Endothelial cell of umbilical vein (primary cell): Measurements from ENCODE around the gene SCP2. TPM values are rescaled to one million over a fixed set of nuclear protein-coding genes. Genes with fewer than 3 reads are reported as not detected.

Experiments
- BruUV-seq: library from RNA; stranded (reverse); fragments of 400-500 nt; replicated peaks from 2 replicates; lab custom pipeline; 2021; lab: Mats Ljungman, UMichigan
- CTCF ChIA-PET: fragments of 300-600, 350-600 bp; sonication (Branson Sonifier 250); formaldehyde crosslinking; loops from one replicate; lab custom pipeline; 2021; ENCODE audit warnings: antibody characterized with exemption, inconsistent platforms; lab: Charles Lee
- POLR2A ChIA-PET: fragments of 300-600, 350-600 bp; sonication (Branson Sonifier 250); formaldehyde crosslinking; loops from one replicate; lab custom pipeline; 2021; ENCODE audit warnings: antibody characterized with exemption, inconsistent platforms; lab: Charles Lee
- DNase-seq: peaks from one replicate; pipeline ENCODE4 v3.0.0-alpha.2; 2011; ENCODE audit warnings: low read depth, low spot score
- FAIRE-seq: peaks from 2 replicates; lab custom pipeline; 2011; peaks lifted over from hg19 to GRCh38; lab: Jason Lieb, UNC
- H2AFZ ChIP-seq: 2 replicates; pipeline ENCODE4 v1.6.0; 2012; ENCODE audit warnings: low read depth, low read length, control low read depth, inconsistent platforms
- H3K27ac ChIP-seq: 2 replicates; pipeline ENCODE4 v1.5.1; 2011; ENCODE audit warnings: low read depth, mild to moderate bottlenecking, control low read depth, low read length, moderate library complexity; ENCODE audit not compliant: insufficient read depth
- H3K27me3 ChIP-seq, 2 experiments: 2 replicates each; pipeline versions ENCODE4 v1.6.0 to v1.6.1; 2011; ENCODE audit warnings: low read length in 2 of 2, mixed read lengths in 1 of 2; ENCODE audit not compliant: control insufficient read depth in 2 of 2, insufficient read depth in 2 of 2
- H3K36me3 ChIP-seq, 2 experiments: 2 replicates in 1 of 2; 3 replicates in 1 of 2; pipeline ENCODE4 v1.5.1; 2011; ENCODE audit warnings: low read length in 2 of 2, mild to moderate bottlenecking in 1 of 2, moderate library complexity in 1 of 2; ENCODE audit not compliant: control insufficient read depth in 2 of 2, insufficient read depth in 2 of 2; ENCODE audit errors: extremely low read depth in 1 of 2
- H3K4me1 ChIP-seq: 3 replicates; pipeline ENCODE4 v1.5.1; 2011; ENCODE audit warnings: mild to moderate bottlenecking, low read length; ENCODE audit not compliant: control insufficient read depth, insufficient read depth; ENCODE audit errors: extremely low read depth
- H3K4me2 ChIP-seq: 2 replicates; pipeline ENCODE4 v1.6.1; 2011; ENCODE audit warnings: low read length, control low read depth, mixed read lengths; ENCODE audit not compliant: insufficient read depth
- H3K4me3 ChIP-seq, 3 experiments: fragments of 200-600 bp in 1 of 3; sonication (generic), shearing (Covaris generic) in 1 of 3; replicated peaks in 1 of 3; 2 replicates each; pipeline ENCODE4 v1.5.1; 2011 to 2016; ENCODE audit warnings: control low read depth in 3 of 3, low read length in 3 of 3, mild to moderate bottlenecking in 2 of 3, inconsistent platforms in 1 of 3, low read depth in 1 of 3, moderate library complexity in 1 of 3; ENCODE audit not compliant: insufficient read depth in 1 of 3
- H3K79me2 ChIP-seq: 2 replicates; pipeline ENCODE4 v1.6.0; 2012; ENCODE audit warnings: low read length, inconsistent platforms; ENCODE audit not compliant: control insufficient read depth, insufficient read depth
- H3K9ac ChIP-seq: replicated peaks from 2 replicates; pipeline ENCODE3; 2011; ENCODE audit warnings: low read length, control low read depth; ENCODE audit not compliant: insufficient read depth; ENCODE audit errors: extremely low read depth
- H3K9me1 ChIP-seq: replicated peaks from 3 replicates; pipeline ENCODE4 v1.6.0; 2011; ENCODE audit warnings: mild to moderate bottlenecking, low read length; ENCODE audit not compliant: control insufficient read depth, insufficient read depth; ENCODE audit errors: extremely low read depth
- H3K9me3 ChIP-seq: replicated peaks from 2 replicates; pipeline ENCODE4 v1.5.1; 2012; ENCODE audit warnings: low read length, inconsistent platforms; ENCODE audit not compliant: control insufficient read depth, insufficient read depth
- H4K20me1 ChIP-seq: replicated peaks from 2 replicates; pipeline ENCODE3; 2011; ENCODE audit warnings: mild to moderate bottlenecking, low read length; ENCODE audit not compliant: control insufficient read depth, insufficient read depth; ENCODE audit errors: extremely low read depth
- EZH2 ChIP-seq: IDR thresholded peaks from 2 replicates; pipeline ENCODE4 v1.6.1; 2012; ENCODE audit warnings: borderline replicate concordance, low read depth, mild to moderate bottlenecking, moderate library complexity, low read length, inconsistent platforms; ENCODE audit not compliant: severe bottlenecking
- FOS ChIP-seq: IDR thresholded peaks from 2 replicates; pipeline ENCODE4 v1.6.1; 2011; ENCODE audit warnings: mild to moderate bottlenecking, low read length, moderate library complexity, borderline replicate concordance; ENCODE audit not compliant: insufficient read depth
- GATA2 ChIP-seq: IDR thresholded peaks from 2 replicates; pipeline ENCODE4 v1.7.0; 2011; ENCODE audit warnings: low read depth, mild to moderate bottlenecking, moderate library complexity, mixed read lengths, low read length; ENCODE audit not compliant: insufficient read length, insufficient read depth
- JUN ChIP-seq: IDR thresholded peaks from 2 replicates; pipeline ENCODE4 v1.6.1; 2011; ENCODE audit warnings: borderline replicate concordance, low read depth; ENCODE audit not compliant: insufficient read length, insufficient read depth
- MYC ChIP-seq: IDR thresholded peaks from one replicate; pipeline ENCODE4 v1.6.1; 2011; ENCODE audit warnings: mild to moderate bottlenecking, low read depth, low read length
- POLR2A ChIP-seq: IDR thresholded peaks from 2 replicates; pipeline ENCODE4 v1.6.1; 2012; ENCODE audit warnings: low read depth, mild to moderate bottlenecking, control low read depth, low read length
- POLR2AphosphoS5 ChIP-seq: IDR thresholded peaks from 2 replicates; pipeline ENCODE4 v1.6.1; 2012; ENCODE audit warnings: low read depth, mild to moderate bottlenecking, control low read depth, low read length, moderate library complexity; ENCODE audit not compliant: insufficient read depth
- dilution Hi-C: fragments of 300-500 bp; cut with MboI; formaldehyde crosslinking; loops from one replicate; pipeline ENCODE4 v1.15.0; 2019; ENCODE audit warnings: low sequenced_read_pairs; ENCODE audit not compliant: extremely low pct_ligation_motif_present
- intact Hi-C: fragments of 100-400 bp; cut with micrococcal nuclease; formaldehyde crosslinking; loops from one replicate; pipeline ENCODE4 v1.10.0; 2022
- polyA plus RNA-seq, 4 experiments: library from polyadenylated mRNA; depleted of rRNA in 3 of 4; stranded (reverse) in 3 of 4; unstranded in 1 of 4; fragments of >200 nt; gene quantifications; 2 replicates each; pipeline versions ENCODE4 v1.2.1 to v1.2.3, GENCODE V29; 2011 to 2012; ENCODE audit warnings: missing spikeins in 1 of 4
- total RNA-seq: library from RNA; stranded (reverse); gene quantifications from 2 replicates; pipeline ENCODE4 v1.2.3, GENCODE V29; 2021
- TF ChIP-seq, protein P1 (sequence below): IDR thresholded peaks from 2 replicates; pipeline ENCODE4 v1.6.1; 2011; ENCODE audit not compliant: insufficient read depth, insufficient read length
- TF ChIP-seq, protein P2 (sequence below), 2 donors: IDR thresholded peaks; 1 replicate in 1 of 2; 2 replicates in 1 of 2; pipeline ENCODE4 v1.5.1; 2011; ENCODE audit warnings: low read length in 2 of 2, mild to moderate bottlenecking in 2 of 2, moderate library complexity in 2 of 2, control low read depth in 1 of 2, inconsistent platforms in 1 of 2, low read depth in 1 of 2; ENCODE audit not compliant: insufficient read depth in 1 of 2; ENCODE audit errors: extremely low read depth in 1 of 2

Gene SCP2
- total and polyA plus RNA-seq, 2 donors (not counting 3 experiments of a cell fraction or from before 2014, with no cell fraction given): 42.4 to 92.7 TPM

DNA sequence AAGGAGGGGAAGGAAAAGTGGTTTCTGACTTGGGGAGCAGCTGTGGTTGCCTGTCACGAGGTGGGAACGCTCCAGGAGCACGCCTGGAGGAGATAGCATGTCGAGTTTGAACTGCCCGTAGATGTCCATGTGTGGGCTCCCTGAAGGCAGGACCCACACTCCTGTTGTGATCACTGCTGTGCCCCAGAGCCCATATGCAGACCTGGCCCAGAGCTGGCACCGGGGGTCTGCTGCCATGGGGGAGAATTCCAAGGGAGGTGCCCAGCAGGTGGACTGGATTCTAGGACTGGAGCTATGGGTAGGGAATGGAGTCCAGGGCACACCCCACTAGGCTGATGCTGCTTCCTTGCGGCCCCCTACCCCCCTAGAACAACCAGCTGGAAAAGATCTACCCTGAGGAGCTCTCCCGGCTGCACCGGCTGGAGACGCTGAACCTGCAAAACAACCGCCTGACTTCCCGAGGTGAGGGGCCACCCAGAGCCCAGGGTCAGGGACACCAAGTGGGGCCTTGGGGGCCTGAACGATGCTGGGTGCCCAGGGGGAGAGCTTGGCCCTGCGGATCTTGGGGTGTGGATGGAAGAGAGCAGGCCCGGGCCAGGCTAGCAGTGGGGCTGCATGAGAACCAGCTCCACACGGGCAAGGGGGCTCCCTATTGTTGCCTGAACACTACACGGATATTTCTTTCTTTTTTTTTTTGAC, 144.2 kb downstream of the SCP2 start:
- ChIA-PET POLR2A (interaction anchor here (0.6 kb wide), 1 partner anchor 345 kb away, joined by 3 read pairs; no protein-coding TSS in a partner anchor), CTCF (interaction anchor here (1.1 to 1.5 kb wide), 3 partner anchors 16 to 111 kb away, joined by 3 to 4 read pairs (median 4); no protein-coding TSS in a partner anchor)
- intact Hi-C loops: no loop called here
- Histone ChIP-seq H2AFZ (no peak overlapping the region), H3K9me3 (no peaks in the 10 kb centered on the region), H3K9me1 (no peaks in the 10 kb centered on the region), H3K36me3 (no peaks in the 10 kb centered on the region), H3K4me2 (no peak overlapping the region), H4K20me1 (no peaks in the 10 kb centered on the region), H3K79me2 (no peaks in the 10 kb centered on the region), H3K4me3 (no peak overlapping the region), H3K27ac (no peak overlapping the region), H3K4me1 (no peaks in the 10 kb centered on the region), H3K27me3 (no peaks in the 10 kb centered on the region), H3K9ac (no peak overlapping the region)
- BruUV-seq: no TSS peak
- dilution Hi-C loops: no loop called here
- TF ChIP-seq, protein P1, sequence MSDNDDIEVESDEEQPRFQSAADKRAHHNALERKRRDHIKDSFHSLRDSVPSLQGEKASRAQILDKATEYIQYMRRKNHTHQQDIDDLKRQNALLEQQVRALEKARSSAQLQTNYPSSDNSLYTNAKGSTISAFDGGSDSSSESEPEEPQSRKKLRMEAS: no peak
- TF ChIP-seq MYC: no peak
- TF ChIP-seq FOS: no peak
- TF ChIP-seq POLR2A: no peak
- no peak for TF ChIP-seq JUN
- TF ChIP-seq POLR2AphosphoS5: no peak
- no peak for TF ChIP-seq EZH2
- TF ChIP-seq GATA2: no peak
- TF ChIP-seq, protein P2, sequence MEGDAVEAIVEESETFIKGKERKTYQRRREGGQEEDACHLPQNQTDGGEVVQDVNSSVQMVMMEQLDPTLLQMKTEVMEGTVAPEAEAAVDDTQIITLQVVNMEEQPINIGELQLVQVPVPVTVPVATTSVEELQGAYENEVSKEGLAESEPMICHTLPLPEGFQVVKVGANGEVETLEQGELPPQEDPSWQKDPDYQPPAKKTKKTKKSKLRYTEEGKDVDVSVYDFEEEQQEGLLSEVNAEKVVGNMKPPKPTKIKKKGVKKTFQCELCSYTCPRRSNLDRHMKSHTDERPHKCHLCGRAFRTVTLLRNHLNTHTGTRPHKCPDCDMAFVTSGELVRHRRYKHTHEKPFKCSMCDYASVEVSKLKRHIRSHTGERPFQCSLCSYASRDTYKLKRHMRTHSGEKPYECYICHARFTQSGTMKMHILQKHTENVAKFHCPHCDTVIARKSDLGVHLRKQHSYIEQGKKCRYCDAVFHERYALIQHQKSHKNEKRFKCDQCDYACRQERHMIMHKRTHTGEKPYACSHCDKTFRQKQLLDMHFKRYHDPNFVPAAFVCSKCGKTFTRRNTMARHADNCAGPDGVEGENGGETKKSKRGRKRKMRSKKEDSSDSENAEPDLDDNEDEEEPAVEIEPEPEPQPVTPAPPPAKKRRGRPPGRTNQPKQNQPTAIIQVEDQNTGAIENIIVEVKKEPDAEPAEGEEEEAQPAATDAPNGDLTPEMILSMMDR (IDR thresholded peaks at IDR 0.05; ENCODE audit: extremely low read depth in 1 of 2, insufficient read depth in 1 of 2, low read depth in 1 of 2, low read length in 2 of 2): no peak
- no peak for DNase-seq
- no peak for FAIRE-seq
